ENCODE measurements around the gene P2RY4.

The P2RY4 gene

DNA sequence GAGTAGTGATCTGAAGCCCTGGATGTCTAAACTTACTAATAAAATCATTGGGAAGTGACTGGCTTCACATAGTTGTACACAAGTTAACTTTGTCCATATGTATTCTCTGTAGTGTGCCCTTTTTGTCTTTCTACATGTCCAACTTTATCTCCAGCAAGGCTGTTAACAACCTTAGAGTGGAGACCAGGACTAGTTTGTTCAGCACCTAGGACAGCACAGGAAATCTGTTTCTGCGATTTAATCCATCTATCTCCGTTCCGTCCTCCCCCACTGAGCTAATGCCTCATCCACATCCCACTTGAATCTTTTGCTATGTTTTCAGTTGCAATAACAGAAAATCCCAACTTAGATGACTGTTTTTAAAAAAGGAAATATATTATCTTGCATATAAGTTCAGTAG is 4.8 kb upstream of the P2RY4 start:
- Mint-ChIP-seq H3K27ac (no peak overlapping the region), H3K36me3 (ENCODE audit: low read depth) (no peaks in the 10 kb centered on the region), H3K4me1 (no peaks in the 10 kb centered on the region), H3K9me3 (peaks cover 59% of the 10 kb centered on the region), H3K4me3 (no peak overlapping the region), H3K27me3 (ENCODE audit: low read depth, poor library complexity) (peaks cover 21% of the 10 kb centered on the region)
- TF ChIP-seq CTCF (IDR thresholded peaks at IDR 0.05), result no peak
- DNase-seq, result no peak

DNA sequence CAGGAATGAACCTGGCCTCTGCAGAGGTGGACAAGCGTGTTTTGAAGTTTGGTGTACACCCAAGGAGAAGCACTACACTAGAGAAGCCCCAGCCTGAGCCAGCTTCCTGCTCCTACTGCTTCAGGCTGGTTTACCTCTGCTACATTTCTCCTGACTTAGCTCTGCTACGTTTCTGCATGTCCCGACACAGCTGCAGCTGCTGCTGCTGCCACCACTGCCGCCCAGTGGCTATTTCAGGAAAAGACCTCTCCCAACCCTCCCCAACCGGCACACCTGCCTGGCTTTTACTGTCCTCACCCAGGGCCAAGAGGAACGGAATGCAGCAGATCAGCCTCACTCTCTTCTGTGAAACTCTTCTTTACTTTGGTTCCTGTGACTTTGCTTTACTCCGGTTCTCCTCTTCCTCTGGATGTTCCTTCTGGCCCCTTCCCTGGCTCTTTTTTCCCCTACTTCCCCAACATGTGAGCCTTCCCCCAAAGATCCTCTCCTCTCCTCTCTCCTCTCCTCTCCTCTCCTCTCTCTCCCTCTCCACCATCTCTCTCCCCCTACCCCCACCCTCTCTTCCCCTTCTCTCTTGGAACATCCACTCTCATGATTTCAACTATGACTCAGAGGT is 3.1 kb upstream of the P2RY4 start:
- H3K27me3 Mint-ChIP-seq (ENCODE audit: low read depth, poor library complexity), result peaks cover 13% of the 10 kb centered on the region
- H3K9me3 Mint-ChIP-seq, result peaks cover 49% of the 10 kb centered on the region
- no peaks in the 10 kb centered on the region for H3K4me1 Mint-ChIP-seq
- DNase-seq, result peak; percentile 56
- no peak overlapping the region for H3K27ac Mint-ChIP-seq
- TF ChIP-seq CTCF (IDR thresholded peaks at IDR 0.05), result peak; percentile 46
- H3K36me3 Mint-ChIP-seq (ENCODE audit: low read depth), result no peaks in the 10 kb centered on the region
- no peak overlapping the region for H3K4me3 Mint-ChIP-seq

GRCh38 chrX:70257423-70258288 is 2.3 kb downstream of the P2RY4 start:
- no peak for DNase-seq
- Mint-ChIP-seq H3K27me3 (ENCODE audit: low read depth, poor library complexity) (peaks cover 18% of the 10 kb centered on the region), H3K9me3 (peaks cover 51% of the 10 kb centered on the region), H3K27ac (no peak overlapping the region), H3K36me3 (ENCODE audit: low read depth) (peaks cover 7% of the 10 kb centered on the region), H3K4me3 (no peak overlapping the region), H3K4me1 (peaks cover 13% of the 10 kb centered on the region)
- TF ChIP-seq CTCF (IDR thresholded peaks at IDR 0.05), result no peak

DNA sequence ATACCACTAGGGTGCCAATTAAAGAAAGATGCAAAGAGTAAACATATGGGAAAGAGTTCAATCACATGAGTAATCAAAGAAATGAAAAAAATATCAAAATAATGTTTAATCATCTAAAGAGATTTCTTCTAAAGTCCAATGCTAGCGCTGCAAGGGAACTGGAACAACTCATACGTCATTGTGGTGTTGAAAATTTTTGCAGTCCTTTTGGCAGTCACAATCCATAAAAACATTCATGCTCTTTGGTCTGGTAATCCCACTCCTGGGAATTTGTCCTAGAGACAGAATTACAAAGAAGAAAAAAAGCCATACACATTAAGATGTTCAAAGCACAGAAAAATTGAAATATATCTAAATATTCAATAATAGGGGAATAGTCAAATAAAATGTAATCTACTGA is 4.6 kb downstream of the P2RY4 start:
- Mint-ChIP-seq H3K27ac (no peak overlapping the region), H3K36me3 (ENCODE audit: low read depth) (peaks cover 7% of the 10 kb centered on the region), H3K4me1 (peaks cover 13% of the 10 kb centered on the region), H3K9me3 (peaks cover 55% of the 10 kb centered on the region), H3K4me3 (no peak overlapping the region), H3K27me3 (ENCODE audit: low read depth, poor library complexity) (peaks cover 10% of the 10 kb centered on the region)
- no peak for TF ChIP-seq CTCF (IDR thresholded peaks at IDR 0.05)
- no peak for DNase-seq

DNA sequence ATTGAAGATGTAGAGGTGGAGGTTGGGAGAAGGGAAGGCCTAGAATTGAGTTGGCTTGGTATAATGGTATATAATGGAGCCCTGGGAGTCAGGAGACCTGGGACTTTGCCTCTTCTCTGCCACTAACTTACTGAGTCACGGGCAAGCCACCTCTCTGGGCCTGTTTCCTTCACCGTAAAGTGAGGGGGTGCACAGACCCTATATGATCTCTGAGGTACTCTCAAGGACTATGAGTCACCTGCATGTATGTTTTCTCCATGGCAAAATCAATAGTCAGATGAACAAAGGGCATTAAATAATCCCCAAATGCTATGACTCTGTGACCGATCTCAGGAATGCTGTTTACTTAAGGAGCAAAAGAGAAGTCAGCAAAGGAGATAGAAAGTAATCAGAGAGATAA is 5.1 kb downstream of the P2RY4 start:
- DNase-seq, result no peak
- Mint-ChIP-seq H3K27me3 (ENCODE audit: low read depth, poor library complexity) (peaks cover 10% of the 10 kb centered on the region), H3K36me3 (ENCODE audit: low read depth) (peaks cover 7% of the 10 kb centered on the region), H3K4me3 (no peak overlapping the region), H3K27ac (no peak overlapping the region), H3K4me1 (peaks cover 13% of the 10 kb centered on the region), H3K9me3 (peaks cover 57% of the 10 kb centered on the region)
- no peak for TF ChIP-seq CTCF (IDR thresholded peaks at IDR 0.05)

- no peak for TF ChIP-seq CTCF (IDR thresholded peaks at IDR 0.05)
- Mint-ChIP-seq H3K4me1 (peaks cover 13% of the 10 kb centered on the region), H3K27ac (no peak overlapping the region), H3K4me3 (no peak overlapping the region), H3K36me3 (ENCODE audit: low read depth) (peaks cover 7% of the 10 kb centered on the region), H3K27me3 (ENCODE audit: low read depth, poor library complexity) (peaks cover 10% of the 10 kb centered on the region), H3K9me3 (peaks cover 55% of the 10 kb centered on the region)
- DNase-seq, result no peak
Observed at GRCh38 chrX:70254063-70254400, 6.0 kb downstream of the P2RY4 start.
